IMR-90 (cell line): ENCODE results near the gene RNF145. TPM values are rescaled to one million over a fixed set of nuclear protein-coding genes. Genes with fewer than 3 reads are reported as not detected.

ENCODE experiments used
- microRNA-seq, 2 experiments: library from miRNA; stranded (forward) in 1 of 2; unstranded in 1 of 2; fragments of 10-50 nt in 1 of 2; fragments of <30 nt in 1 of 2; gene quantifications in 1 of 2; microRNA quantifications in 1 of 2; one replicate each; pipeline versions ENCODE3 to v1.1.0; 2013 to 2020; ENCODE audit not compliant: insufficient read depth in 1 of 2, insufficient read length in 1 of 2, unreplicated experiment in 1 of 2
- polyA plus RNA-seq, 3 experiments: library from polyadenylated mRNA; depleted of rRNA; stranded (reverse); fragments of >200 nt; gene quantifications; 2 replicates each; pipeline ENCODE4 v1.2.3, GENCODE V29; 2012; ENCODE audit warnings: low replicate concordance in 1 of 3
- small RNA-seq, 5 experiments: library from RNA; depleted of rRNA; stranded (forward); fragments of <200 nt; gene quantifications; one replicate each; pipeline ENCODE3, GENCODE V24; 2012
- total RNA-seq: library from RNA; depleted of rRNA; stranded (reverse); fragments of >200 nt; gene quantifications from 2 replicates; pipeline ENCODE4 v1.2.3, GENCODE V29; 2012; rRNA removed

The RNF145 gene
- total and polyA plus RNA-seq, 2 of the 4 experiments (the other 2 are of a cell fraction): 50.0 to 57.0 TPM

Small RNA genes lying within 50 kb of the gene (microRNA-seq; reads per million reads assigned to microRNA genes)
- not detected for gene RF00263 (ENCODE audit: insufficient read depth, insufficient read length)

Small RNA genes lying within 50 kb of the gene (small RNA-seq; reads per million reads assigned to genes)
- gene RF00263: 0 reads per million in 5 experiments

Other genes starting within 250 kb of the RNF145 start
- 0.56 and 0.90 TPM in 2 replicates for gene EBF1, start 109.6 kb downstream of the RNF145 start, total RNA-seq
- gene EBF1, start 109.6 kb downstream of the RNF145 start, polyA plus RNA-seq (2012; rRNA removed): 0.89 and 1.1 TPM in 2 replicates
- 11.7 and 23.1 TPM in 2 replicates for gene UBLCP1, start 53.7 kb upstream of the RNF145 start, total RNA-seq
- gene UBLCP1, start 53.7 kb upstream of the RNF145 start, polyA plus RNA-seq (2012; rRNA removed): 13.0 and 17.5 TPM in 2 replicates
- gene IL12B, start 120.9 kb upstream of the RNF145 start, total RNA-seq: under 0.01 TPM in 1 of 2 replicates, not detected in the other
- 0.03 TPM in 1 of 2 replicates, not detected in the other for gene IL12B, start 120.9 kb upstream of the RNF145 start, polyA plus RNA-seq (2012; rRNA removed)